Suppressor macrophage (primary cell): Measurements from ENCODE around the gene MYH3.

ENCODE experiments used
- DNase-seq, 4 experiments: peaks; one replicate each; pipeline ENCODE4 v3.0.0-alpha.2; 2020 to 2022

MYH3 gene

GRCh38 chr17:10648956-10649355 lies 8.2 kb downstream of the MYH3 start:
- no peak for DNase-seq

- DNase-seq: no peak
Measured at GRCh38 chr17:10648381-10648780, 8.7 kb downstream of the MYH3 start.

GRCh38 chr17:10646392-10646990 lies 10.6 kb downstream of the MYH3 start:
- DNase-seq: peak; percentile 74 to 84 (median 76)

- no peak for DNase-seq
Measured at GRCh38 chr17:10640475-10640874, 16.6 kb downstream of the MYH3 start.

GRCh38 chr17:10638151-10638550 lies 19.0 kb downstream of the MYH3 start:
- DNase-seq: no peak

GRCh38 chr17:10635290-10635689 lies 21.8 kb downstream of the MYH3 start:
- DNase-seq: no peak

- DNase-seq: no peak
Measured at GRCh38 chr17:10633738-10634379, 23.2 kb downstream of the MYH3 start.

GRCh38 chr17:10631701-10632100 lies 25.4 kb downstream of the MYH3 start:
- no peak for DNase-seq

- DNase-seq: peak; percentile 28 to 58 (median 44)
Measured at GRCh38 chr17:10631048-10631700, 25.9 kb downstream of the MYH3 start.

GRCh38 chr17:10629706-10630105 lies 27.4 kb downstream of the MYH3 start:
- no peak for DNase-seq

- DNase-seq: no peak
Measured at GRCh38 chr17:10628756-10629155, 28.4 kb downstream of the MYH3 start.

GRCh38 chr17:10626390-10626789 lies 30.7 kb downstream of the MYH3 start:
- DNase-seq: no peak

- no peak for DNase-seq
Measured at GRCh38 chr17:10624969-10625368, 32.1 kb downstream of the MYH3 start.

- no peak for DNase-seq
Measured at GRCh38 chr17:10623737-10624338, 33.3 kb downstream of the MYH3 start.

GRCh38 chr17:10622617-10623485 lies 34.3 kb downstream of the MYH3 start:
- DNase-seq: no peak

GRCh38 chr17:10621397-10621796 lies 35.7 kb downstream of the MYH3 start:
- DNase-seq: no peak

GRCh38 chr17:10620823-10621222 lies 36.3 kb downstream of the MYH3 start:
- DNase-seq: no peak

GRCh38 chr17:10618202-10618635 lies 38.9 kb downstream of the MYH3 start:
- peak; percentile 77 to 84 (median 80) for DNase-seq

GRCh38 chr17:10617120-10617505 lies 40.0 kb downstream of the MYH3 start:
- DNase-seq: no peak

- peak; percentile 78 to 91 (median 85) for DNase-seq
Measured at GRCh38 chr17:10616502-10617119, 40.5 kb downstream of the MYH3 start.

- DNase-seq: peak; percentile 46 to 61 (median 53)
Measured at GRCh38 chr17:10614536-10615155, 42.5 kb downstream of the MYH3 start.
